ENCODE data around the gene ZNF341.

GRCh38 chr20:33791959-33792597 lies 60.3 kb downstream of the ZNF341 start:
- TF ChIP-seq ZBTB26 (tag by site-specific recombination; optimal IDR thresholded peaks at IDR 0.05): no peak
- no peak for TF ChIP-seq PBX3 (CRISPR knock-in tag; IDR thresholded peaks at IDR 0.05)

All from HEK293 (cell line).